Measurements from ENCODE around the gene STAG3.
"Not testable (repeated sequence)": the region's sequence is repeated elsewhere in the genome, so short reads cannot be mapped to it uniquely, and the experiment has no call there.

STAG3 gene

DNA sequence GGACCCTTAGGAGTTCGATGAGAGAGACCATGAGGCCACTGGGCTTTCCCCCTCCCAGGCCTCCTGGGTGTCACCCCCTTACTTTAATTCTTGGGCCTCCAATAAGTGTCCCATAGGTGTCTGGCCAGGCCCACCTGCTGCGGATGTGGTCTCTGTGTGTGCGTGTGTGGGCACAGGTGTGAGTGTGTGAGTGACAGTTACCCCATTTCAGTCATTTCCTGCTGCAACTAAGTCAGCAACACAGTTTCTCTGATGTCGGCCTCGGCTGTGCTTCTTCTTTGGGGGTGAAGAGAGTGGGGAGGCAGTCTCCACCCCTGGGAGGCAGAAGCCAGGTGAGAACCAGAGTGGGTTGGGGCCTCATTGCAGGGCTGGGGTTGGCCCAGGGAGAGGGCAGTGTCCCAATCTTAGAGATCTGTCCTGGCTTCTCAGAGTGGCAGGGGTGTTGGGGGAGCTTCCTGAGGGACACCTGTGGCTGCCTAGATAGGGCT, 43.6 kb downstream of the STAG3 start:
- H3K4me1 ChIP-seq = no peaks in the 10 kb centered on the region
- no peak overlapping the region for H3K4me3 ChIP-seq (ENCODE audit: low read depth, low read length)
- no peaks in the 10 kb centered on the region for H3K36me3 ChIP-seq
- no peaks in the 10 kb centered on the region for H3K9me3 ChIP-seq
- DNase-seq = no peak
- TF ChIP-seq, protein P1, sequence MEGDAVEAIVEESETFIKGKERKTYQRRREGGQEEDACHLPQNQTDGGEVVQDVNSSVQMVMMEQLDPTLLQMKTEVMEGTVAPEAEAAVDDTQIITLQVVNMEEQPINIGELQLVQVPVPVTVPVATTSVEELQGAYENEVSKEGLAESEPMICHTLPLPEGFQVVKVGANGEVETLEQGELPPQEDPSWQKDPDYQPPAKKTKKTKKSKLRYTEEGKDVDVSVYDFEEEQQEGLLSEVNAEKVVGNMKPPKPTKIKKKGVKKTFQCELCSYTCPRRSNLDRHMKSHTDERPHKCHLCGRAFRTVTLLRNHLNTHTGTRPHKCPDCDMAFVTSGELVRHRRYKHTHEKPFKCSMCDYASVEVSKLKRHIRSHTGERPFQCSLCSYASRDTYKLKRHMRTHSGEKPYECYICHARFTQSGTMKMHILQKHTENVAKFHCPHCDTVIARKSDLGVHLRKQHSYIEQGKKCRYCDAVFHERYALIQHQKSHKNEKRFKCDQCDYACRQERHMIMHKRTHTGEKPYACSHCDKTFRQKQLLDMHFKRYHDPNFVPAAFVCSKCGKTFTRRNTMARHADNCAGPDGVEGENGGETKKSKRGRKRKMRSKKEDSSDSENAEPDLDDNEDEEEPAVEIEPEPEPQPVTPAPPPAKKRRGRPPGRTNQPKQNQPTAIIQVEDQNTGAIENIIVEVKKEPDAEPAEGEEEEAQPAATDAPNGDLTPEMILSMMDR (IDR thresholded peaks at IDR 0.05; ENCODE audit: low read depth, low read length) = no peak
- no peaks in the 10 kb centered on the region for H3K27me3 ChIP-seq

DNA sequence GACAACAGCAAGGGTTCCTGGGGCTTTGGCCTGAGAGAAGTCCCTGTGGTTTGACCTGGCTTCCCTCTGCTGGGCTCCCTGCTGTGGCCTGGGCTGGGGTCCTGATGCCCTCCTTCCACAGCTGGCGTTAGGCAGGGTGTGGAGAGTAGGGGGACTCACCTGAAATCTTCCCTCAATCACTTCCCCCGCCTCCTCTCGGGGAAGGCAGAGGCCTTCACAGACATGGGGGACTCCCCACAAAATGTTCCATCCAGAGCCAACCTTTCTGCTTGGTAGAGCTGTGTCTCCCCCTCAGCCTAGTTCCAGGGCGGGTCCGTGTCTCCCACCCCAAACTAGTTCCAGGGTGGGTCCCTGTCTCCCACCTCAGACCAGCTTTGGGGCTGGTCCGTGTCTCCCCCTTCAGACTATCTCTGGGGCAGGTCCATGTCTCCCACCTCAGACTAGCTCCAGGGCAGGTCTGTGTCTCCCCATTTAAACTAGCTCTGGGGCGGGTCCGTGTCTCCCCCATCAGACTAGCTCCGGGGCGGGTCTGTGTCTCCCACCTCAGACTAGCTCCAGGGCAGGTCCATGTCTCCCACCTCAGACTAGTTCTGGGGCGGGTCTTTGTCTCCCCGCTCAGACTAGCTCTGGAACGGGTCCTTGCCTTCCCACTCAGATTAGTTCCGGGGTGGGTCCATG, 44.2 kb downstream of the STAG3 start:
- TF ChIP-seq, protein P1 (IDR thresholded peaks at IDR 0.05; ENCODE audit: low read depth, low read length) = no peak
- Histone ChIP-seq H3K27me3 (no peaks in the 10 kb centered on the region), H3K4me3 (ENCODE audit: low read depth, low read length) (no peak overlapping the region), H3K9me3 (no peaks in the 10 kb centered on the region), H3K36me3 (no peaks in the 10 kb centered on the region), H3K4me1 (no peaks in the 10 kb centered on the region)
- DNase-seq = no peak

DNA sequence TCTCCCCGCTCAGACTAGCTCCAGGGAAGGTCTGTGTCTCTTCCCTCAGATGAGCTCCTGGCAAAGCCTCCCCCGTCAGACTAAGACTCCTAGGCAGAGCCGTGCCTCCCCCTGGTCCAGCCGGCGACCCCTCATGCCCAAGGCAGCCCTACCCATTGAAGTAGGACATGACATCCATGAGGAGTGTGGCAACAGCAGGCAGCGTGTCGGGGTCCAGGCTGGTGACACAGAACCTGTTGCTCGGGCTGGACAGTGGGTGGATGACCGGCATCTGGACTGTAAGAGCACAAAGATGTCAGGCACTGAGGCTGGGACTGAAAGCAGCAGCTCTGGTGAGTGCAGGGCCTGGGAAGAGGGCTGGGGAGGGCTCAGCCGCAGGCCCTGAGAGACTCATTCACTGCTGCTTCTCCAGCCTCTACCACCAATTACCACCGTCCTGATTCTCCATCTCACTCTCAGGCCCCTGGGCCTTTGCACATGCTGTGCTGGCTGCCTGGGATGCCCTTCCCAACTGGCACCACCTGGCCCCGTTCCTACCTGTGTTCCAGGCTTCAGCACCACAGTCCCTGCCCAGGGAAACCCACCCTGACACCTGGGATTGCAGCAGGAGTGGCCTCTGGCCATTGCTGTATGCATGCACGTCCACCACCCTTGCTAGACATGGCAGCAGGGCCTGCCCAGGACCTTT, 44.9 kb downstream of the STAG3 start:
- no peak for DNase-seq
- TF ChIP-seq, protein P1 (IDR thresholded peaks at IDR 0.05; ENCODE audit: low read depth, low read length) = no peak
- H3K4me3 ChIP-seq (ENCODE audit: low read depth, low read length) = no peak overlapping the region
- no peaks in the 10 kb centered on the region for H3K36me3 ChIP-seq
- H3K4me1 ChIP-seq = no peaks in the 10 kb centered on the region
- no peaks in the 10 kb centered on the region for H3K27me3 ChIP-seq
- no peaks in the 10 kb centered on the region for H3K9me3 ChIP-seq

DNA sequence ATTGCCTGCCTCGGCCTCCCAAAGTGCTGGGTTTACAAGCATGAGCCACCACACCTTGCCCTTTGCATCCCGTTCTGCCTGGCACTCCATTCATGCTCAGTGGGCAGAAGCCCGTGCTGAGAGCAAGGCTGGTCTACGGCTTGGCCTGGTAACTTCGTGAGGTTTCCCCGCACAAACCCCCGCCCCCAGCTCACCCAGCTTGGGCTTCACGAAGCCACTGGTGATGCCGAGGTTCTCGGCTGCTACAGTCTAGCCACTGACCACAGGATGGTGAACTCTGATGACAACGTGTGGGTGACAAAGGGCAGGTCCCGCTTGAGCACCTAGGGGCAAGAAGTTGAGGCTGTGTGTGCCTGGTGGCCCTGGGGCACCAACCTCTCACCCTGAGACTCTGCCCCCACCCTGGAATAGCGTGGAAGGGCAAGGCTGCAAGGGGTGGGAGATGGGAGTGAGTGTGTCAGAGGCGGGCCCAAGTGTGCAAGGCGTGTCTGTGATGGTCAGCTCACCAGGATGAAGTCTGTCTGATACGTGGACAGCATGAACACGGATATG, 45.7 kb downstream of the STAG3 start:
- H3K9me3 ChIP-seq; H3K4me1 ChIP-seq; H3K27me3 ChIP-seq; H3K4me3 ChIP-seq (ENCODE audit: low read depth, low read length); H3K36me3 ChIP-seq; DNase-seq: not testable (repeated sequence)

DNA sequence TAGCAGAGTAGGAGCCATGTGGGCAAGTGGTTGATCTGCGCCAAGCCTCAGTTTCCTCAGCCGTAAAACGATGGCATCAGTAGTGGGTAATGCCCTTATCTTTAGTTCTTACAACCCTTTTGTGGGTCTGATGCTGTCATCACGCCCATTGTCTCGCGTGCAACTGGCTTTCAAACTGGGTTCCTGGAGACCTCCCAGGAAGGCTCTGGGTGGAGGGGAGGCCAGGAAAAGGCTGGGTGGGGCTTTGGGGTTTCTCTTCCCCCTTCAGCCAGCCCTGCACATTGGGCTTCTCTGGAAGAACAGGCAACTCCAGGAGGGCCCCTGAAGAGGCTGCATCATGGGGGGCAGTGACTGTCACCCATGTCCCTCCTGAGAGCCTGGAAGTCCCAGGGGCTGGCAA, 47.2 kb downstream of the STAG3 start:
- not testable (repeated sequence) for H3K36me3 ChIP-seq; H3K4me1 ChIP-seq; DNase-seq; H3K4me3 ChIP-seq (ENCODE audit: low read depth, low read length); H3K9me3 ChIP-seq; H3K27me3 ChIP-seq

DNA sequence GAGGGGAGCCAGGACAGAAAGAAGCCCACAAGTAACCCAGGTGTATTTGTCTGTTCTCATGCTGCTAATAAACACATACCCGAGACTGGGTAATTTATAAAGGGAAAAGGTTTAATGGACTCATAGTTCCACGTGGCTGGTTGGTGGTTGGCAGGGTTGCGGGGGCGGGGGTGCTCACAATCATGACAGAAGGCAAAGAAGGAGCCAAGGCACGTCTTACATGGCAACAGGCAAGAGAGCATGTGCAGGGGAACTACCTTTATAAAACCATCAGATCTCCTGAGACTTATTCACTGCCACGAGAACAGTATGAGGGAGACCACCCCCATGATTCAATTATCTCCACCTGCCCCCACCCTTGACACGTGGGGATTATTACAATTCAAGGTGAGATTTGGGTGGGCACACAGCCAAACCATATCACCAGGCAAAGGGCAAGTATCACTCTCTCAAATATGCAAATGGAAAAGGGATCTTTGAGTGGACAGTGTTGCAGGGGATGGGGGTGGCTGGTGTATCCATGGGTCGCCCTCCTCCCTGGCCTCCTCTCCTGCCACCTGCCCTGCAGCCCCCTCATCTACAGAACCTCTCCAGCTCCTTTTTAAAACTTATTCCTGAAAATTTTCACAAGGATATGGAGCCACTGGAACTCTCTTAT, 57.1 kb downstream of the STAG3 start:
- H3K4me1 ChIP-seq; DNase-seq; H3K27me3 ChIP-seq; H3K36me3 ChIP-seq; H3K9me3 ChIP-seq; H3K4me3 ChIP-seq (ENCODE audit: low read depth, low read length): not testable (repeated sequence)

DNA sequence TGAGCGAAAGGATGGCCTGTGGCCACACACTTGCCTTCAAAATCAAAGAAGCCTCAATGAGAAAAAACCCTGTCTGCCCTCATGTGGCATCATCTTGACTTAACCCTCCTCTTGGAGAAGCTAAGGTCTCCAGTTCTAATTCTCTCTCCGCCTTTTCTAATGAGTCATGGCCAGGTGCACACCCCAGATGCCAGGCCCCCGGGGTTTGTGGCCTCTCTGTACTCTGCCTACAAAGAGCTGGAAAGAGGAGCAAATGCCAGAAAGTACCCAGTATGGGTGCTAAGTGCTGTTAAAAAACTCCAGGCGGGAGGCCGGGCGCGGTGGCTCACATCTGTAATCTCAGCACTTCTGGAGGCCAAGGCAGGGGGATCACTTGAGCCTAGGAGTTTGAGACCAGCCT, 62.3 kb downstream of the STAG3 start:
- H3K9me3 ChIP-seq; DNase-seq; H3K4me3 ChIP-seq (ENCODE audit: low read depth, low read length); H3K4me1 ChIP-seq; H3K36me3 ChIP-seq; H3K27me3 ChIP-seq: not testable (repeated sequence)

DNA sequence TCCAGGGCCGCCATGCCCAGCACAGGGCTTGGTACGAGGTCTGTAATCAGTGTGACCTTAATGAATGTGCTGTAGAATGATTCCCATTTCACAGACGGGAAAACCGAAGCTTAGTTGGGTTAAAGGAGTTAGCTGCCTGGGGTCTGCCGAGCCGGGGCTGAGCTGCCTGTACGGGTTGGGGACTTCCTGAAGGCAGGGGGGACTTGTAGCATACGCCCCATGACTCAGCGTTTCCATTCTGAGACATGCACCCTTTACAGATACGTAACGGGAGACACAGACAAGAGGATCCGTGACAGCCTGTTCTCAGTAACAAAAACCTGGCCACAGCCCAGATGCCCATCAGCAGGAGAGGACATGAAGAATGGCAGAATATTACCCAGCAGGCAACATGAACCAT, 65.7 kb downstream of the STAG3 start:
- H3K4me1 ChIP-seq; H3K4me3 ChIP-seq (ENCODE audit: low read depth, low read length); H3K36me3 ChIP-seq; H3K27me3 ChIP-seq; H3K9me3 ChIP-seq; DNase-seq: not testable (repeated sequence)

DNA sequence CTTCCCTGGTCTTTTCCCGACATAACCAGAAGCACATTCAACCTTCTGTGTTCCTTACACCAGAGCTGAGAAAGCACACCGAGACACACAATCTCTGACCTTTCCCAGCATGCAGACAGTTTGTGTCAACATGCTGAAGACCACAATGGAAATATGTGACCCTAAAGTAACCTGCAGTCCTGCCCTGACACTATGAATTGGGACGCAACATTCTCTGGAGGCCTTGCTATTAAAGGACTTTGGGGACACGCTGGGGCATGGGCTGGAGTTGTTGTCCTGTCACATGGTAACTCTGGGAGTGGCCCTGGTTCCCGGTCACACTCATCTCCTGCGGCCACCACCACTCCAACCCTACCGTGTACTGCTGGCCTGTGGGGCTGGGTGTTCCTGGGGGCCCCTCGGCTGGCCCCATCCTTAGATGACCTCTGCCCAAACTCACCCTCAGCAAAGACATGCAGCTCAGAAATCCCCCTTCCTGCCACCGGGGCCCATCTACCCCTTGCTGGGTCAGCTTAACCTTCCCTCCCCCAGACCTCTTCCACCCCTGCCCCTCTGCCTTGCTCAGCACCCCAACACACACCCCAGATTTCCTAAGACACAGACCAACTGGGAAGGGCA, 67.4 kb downstream of the STAG3 start:
- DNase-seq; H3K4me3 ChIP-seq (ENCODE audit: low read depth, low read length); H3K36me3 ChIP-seq; H3K27me3 ChIP-seq; H3K4me1 ChIP-seq; H3K9me3 ChIP-seq: not testable (repeated sequence)

DNA sequence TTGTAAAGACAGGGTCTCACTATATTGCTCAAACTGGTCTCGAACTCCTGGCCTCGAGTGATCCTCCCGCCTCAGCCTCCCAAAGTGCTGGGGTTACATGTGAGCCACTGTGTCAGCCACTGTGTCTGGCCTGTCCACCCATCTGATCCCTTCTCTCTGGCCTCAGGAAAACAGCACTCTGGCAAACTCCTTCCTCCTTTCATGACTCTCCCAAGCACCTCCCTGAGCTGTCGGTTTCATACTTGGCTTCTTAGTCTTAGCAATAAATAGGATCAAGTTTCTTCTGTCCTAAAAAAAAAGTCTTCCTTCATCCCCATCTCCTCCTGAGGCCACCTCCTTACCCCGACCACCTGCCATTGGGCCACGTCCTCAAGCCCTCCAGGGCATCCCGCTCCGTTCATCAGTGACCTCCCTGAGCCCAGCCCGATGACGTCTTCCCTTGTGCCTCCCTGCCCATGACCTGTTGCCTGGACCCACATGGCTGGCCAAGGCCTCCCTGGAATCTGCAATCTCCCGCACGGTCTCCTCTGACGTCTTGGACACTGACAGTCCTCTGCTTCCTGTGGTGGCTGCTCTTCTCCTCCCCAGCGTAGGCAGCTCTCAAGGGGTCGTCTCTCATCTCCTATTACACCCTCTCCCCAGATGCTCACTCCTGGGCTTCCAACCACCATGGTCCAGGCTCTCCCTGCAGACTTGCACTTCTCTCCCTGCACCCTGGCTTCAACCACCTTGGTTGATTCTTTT, 68.6 kb downstream of the STAG3 start:
- not testable (repeated sequence) for DNase-seq; H3K4me1 ChIP-seq; H3K9me3 ChIP-seq; H3K36me3 ChIP-seq; H3K4me3 ChIP-seq (ENCODE audit: low read depth, low read length); H3K27me3 ChIP-seq

DNA sequence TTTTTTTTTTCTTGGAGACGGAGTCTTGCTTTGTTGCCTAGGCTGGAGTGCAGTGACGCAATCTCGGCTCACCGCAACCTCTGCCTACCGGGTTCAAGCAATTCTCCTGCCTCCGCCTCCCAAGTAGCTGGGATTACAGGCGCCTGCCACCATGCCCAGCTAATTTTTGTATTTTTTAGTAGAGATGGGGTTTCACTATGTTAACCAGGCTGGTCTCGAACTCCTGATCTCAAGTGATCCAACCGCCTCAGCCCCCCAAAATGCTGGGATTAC, 69.1 kb downstream of the STAG3 start:
- H3K27me3 ChIP-seq; DNase-seq; H3K4me1 ChIP-seq; H3K4me3 ChIP-seq (ENCODE audit: low read depth, low read length); H3K36me3 ChIP-seq; H3K9me3 ChIP-seq: not testable (repeated sequence)
